Measurements from ENCODE around the gene CEP70.

DNA sequence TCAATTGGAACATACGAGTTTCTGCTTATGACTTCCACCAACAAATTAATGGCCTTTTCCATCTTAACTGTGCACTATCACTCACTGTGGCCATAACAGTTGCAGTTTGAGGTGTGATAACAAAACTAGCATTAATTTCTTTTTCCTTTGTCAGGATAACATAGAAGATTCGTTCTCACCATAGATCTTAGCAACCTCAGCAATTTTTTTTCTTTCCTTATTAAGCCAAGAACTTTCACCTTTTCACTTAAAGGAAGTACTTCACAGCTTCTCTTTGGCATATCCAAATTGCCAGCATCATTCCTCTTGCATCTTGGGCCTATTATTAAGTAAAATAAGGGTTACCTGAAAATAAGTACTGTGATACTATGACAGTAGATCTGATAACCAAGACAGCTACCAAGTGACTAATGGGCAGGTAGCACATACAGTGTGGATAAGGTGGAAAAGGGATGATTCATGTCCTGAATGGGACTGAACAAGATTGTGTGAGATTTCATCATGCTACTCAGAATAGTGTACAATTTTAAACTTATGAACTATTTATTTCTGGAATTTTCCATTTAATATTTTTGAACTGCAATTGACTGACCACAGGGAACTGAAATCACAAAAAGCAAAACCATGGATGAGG lies 46.6 kb downstream of the CEP70 start:
- TF ChIP-seq, protein P1, sequence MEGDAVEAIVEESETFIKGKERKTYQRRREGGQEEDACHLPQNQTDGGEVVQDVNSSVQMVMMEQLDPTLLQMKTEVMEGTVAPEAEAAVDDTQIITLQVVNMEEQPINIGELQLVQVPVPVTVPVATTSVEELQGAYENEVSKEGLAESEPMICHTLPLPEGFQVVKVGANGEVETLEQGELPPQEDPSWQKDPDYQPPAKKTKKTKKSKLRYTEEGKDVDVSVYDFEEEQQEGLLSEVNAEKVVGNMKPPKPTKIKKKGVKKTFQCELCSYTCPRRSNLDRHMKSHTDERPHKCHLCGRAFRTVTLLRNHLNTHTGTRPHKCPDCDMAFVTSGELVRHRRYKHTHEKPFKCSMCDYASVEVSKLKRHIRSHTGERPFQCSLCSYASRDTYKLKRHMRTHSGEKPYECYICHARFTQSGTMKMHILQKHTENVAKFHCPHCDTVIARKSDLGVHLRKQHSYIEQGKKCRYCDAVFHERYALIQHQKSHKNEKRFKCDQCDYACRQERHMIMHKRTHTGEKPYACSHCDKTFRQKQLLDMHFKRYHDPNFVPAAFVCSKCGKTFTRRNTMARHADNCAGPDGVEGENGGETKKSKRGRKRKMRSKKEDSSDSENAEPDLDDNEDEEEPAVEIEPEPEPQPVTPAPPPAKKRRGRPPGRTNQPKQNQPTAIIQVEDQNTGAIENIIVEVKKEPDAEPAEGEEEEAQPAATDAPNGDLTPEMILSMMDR (IDR thresholded peaks at IDR 0.05), result no peak
- TF ChIP-seq POLR2AphosphoS5 (IDR thresholded peaks at IDR 0.05), result no peak

All from gastroesophageal sphincter (tissue), 3 donors.